CD4-positive, alpha-beta T cell treated with Interleukin-1 beta for 1 hour (primary cell): ENCODE results near the gene OPCML.

ENCODE experiments used
- DNase-seq, 2 donors: peaks; one replicate each; pipeline ENCODE4 v3.0.0-alpha.2; 2020 to 2022

Gene OPCML

DNA sequence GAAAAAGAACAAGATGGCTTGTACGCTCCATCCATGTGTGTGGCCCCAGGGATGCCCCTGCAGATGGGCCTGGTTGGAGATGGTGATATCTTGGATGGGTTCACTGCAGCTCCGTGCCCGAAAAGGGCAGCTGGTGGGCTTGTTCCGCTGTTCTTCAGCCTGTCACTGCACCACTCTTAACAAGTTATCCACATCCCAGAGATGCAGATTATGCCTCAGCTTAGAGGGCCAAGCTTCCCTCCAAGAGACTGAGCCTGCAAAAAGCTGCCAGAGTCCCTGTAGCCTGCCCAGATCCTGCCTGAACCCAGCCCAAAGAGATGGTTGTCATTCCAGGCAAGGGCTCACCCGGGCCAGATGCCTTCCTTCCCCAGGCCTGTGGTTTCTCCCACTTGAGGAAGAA lies 308.0 kb downstream of the OPCML start:
- no peak for DNase-seq

- DNase-seq: no peak
Measured at GRCh38 chr11:133222425-133223330, 309.6 kb downstream of the OPCML start.

DNA sequence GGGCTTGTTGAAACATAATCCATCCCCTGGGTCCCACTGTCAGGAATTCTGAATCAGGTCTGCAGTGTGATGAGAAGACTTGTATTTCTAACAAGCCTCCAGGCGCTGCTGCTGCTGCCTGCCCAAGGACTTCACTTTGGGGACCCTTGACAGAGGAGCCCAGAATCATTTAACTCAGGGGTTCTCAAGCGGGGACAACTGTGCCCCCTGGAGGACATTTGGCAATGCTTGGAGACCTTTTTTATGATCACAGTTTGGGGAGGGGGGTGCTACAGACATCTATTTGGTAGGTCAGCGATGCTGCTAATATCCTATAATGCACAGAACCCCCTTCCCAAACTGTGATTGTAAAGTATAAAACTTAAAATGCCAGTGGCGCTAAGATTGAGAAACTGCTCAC lies 312.8 kb downstream of the OPCML start:
- no peak for DNase-seq

- DNase-seq: no peak
Measured at GRCh38 chr11:133216813-133217212, 315.5 kb downstream of the OPCML start.

- DNase-seq: no peak
Measured at GRCh38 chr11:133215596-133216230, 316.6 kb downstream of the OPCML start.

DNA sequence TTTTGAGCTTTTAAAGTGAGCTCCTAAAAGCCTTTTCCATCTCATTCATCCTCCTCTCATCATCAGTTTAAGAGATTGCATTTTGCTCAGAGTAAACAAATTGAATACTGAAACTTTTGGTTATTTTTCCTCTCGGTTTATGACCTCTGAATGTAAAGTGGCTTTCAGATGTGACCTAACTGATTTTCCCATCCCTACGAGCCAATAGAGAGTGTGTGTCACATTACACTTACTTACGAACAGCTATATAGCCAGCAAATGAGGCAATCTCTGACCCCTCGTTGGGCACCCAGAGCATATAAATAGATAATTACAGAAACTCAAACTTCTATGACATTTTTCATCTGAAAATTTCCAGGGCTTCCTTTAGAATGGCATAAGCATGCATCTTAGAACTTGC lies 317.7 kb downstream of the OPCML start:
- DNase-seq: no peak

DNA sequence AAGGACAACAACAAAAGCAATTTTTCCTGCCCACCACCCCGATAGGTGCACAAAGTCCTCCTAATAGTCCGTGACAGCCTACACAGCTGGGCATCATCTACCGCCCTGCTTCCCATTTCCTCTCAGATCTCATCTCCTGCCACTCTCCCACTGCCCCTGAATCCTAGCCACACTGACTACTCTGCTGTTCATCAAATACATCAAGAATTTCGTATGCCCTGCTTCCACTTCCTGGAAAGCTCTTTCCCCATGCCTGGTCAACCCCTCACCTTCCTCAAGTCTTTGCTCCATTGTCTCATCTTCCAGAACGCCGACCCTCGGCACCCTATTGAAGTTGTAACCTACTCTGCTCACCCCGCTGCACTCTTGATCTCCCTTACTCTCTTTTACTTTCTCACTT lies 320.1 kb downstream of the OPCML start:
- no peak for DNase-seq

DNA sequence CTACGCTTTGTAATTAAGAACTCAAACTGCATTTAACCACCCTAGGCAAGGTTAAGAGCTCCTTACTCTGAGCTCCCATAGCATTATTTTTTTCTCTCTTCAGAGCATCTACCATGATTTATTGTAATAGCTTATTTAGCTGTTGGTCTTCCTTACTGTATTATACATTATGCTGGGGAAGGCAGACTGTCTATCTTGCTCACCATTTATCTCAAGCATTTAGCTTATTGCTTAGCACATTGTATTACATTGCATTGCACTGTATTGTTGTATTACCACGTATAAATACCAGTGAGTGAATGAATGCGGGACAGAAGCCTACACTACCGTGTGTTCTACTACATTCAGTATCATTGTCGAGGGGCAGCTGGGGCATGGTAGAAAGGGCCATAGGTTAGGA lies 324.3 kb downstream of the OPCML start:
- DNase-seq: no peak

- DNase-seq: no peak
Measured at GRCh38 chr11:133206313-133207005, 325.8 kb downstream of the OPCML start.

GRCh38 chr11:133204158-133204557 lies 328.1 kb downstream of the OPCML start:
- no peak for DNase-seq

DNA sequence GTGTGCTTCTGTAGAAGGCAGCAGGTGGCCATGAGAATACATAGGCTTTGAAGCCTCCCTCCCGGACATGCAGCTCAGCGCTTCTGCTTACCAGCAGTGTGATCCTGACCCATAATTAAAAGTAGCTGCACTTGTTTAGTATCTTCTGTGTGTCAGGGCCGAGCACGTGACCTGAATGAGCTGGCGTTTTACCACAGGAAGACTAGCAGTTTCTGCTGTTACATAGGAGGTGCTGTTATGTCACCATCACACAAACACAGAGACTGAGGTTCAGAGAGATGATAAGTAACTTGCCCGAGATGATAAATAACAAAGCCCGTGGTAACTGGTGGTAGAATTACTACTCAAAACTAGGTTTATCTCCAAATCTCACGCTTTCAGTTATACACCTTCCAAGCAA lies 329.5 kb downstream of the OPCML start:
- no peak for DNase-seq

- no peak for DNase-seq
Measured at GRCh38 chr11:133198438-133198837, 333.9 kb downstream of the OPCML start.

DNA sequence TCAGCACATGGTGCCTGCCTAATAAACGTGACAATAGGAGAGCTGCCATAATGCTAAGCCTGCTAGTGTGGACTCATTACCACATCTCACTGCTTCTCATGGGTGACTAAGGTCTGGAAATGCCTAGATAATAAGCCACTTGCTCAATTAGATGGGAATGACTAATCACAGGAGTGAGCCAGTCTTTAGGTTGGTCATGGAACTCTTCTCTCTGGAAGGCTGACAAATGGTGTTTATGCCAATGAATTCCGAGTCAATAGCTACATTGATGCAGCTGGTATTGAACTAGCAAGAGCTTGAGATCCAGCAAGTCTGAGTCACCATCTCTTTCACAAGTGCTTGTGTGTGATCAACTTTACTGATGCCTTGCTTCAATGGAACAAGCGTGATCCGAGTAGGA lies 334.9 kb downstream of the OPCML start:
- no peak for DNase-seq

- no peak for DNase-seq
Measured at GRCh38 chr11:133191931-133192330, 340.4 kb downstream of the OPCML start.

DNA sequence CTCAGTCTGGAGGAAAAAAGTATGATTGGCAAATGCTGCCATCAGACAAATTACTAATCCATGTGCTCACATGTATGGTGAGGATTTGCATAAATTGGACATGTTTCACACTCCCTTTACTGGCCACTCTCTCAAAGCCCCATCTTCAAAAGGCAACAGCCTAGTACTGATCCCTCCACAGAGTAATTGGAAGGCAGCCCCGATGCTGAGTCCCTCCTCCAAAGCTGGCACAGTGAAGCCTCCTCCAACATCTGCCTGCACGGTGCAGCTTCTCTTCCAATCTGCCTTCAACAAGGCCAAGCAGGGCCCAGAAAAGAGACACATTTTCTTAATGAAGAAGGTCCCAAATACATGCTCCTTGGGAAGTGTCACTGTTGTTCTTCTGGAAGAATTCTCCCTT lies 350.6 kb downstream of the OPCML start:
- DNase-seq: no peak

DNA sequence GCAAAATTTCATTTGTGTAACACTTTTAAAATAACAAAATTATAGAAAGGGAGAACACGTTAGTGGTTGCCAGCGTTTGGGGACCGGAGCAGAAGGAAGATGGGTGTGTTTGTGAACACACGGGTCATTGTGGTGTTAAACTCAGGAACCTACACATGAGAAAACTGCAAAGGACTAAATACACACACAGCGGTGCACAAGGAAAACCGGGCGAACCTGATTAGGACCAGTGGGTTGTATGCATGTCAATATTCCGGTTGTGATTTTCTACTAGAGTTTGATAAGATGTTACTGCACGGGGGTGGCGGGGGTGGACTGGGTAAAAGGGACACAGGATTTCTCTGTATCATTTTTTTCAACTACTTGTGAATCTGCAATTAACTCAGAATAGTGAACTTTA lies 351.2 kb downstream of the OPCML start:
- DNase-seq: no peak

DNA sequence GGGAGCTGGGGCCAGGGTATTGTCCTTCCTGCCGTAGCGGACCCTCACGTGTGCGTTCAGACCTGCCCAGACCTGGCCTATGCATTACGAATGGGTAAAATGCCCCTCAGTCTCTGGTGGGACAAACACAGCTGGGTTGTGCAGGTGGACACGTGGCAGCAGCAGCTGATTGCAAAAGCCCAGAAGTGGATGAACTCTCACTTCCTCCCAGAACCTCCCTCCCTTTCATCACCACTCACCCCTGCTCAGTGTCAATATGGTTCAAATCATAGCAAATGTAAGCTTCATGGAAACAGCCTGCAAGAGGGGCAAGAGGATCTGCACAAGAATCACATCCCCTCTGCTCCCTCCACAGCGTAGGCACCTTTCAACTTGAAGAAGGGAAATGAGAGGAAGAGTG lies 352.1 kb downstream of the OPCML start:
- no peak for DNase-seq

DNA sequence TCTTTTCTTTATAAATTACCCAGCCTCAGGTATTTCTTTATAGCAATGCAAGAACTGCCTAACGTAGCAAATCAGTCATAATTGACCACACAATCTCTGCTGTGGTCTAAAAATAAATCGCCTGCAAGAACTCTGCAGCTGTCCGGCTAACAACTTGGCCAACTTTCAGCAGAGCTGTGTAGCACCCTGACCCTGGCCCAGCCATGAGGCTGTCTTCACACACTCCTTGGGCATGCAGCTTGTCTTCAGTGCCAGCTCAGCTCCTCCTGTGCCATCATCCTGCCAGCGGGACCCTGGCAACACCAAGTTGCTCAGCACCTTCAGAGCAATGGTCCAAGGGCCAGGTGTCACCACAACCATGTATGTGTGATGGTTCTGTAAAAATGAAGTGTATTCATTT lies 355.6 kb downstream of the OPCML start:
- no peak for DNase-seq

DNA sequence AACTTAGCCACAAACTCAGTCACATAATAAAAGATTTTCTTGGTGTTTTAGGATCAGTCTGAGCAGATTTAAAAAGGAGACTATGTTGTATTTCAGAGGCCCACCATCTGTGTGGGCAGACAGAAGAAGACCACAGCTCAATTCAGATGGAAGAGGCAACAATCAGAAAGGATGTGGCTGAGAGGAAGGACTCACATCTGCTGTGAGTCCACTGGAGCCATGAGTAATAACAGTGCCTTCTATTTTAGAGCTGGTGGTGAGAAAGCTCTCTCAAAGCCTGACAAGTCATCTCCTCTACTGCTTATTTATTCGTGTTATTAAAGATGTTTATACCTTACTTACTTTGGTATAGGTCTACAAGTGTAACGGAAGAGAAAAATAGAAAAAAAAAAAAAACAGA lies 357.2 kb downstream of the OPCML start:
- no peak for DNase-seq

- no peak for DNase-seq
Measured at GRCh38 chr11:133173810-133174412, 358.4 kb downstream of the OPCML start.

- no peak for DNase-seq
Measured at GRCh38 chr11:133172349-133172748, 360.0 kb downstream of the OPCML start.

DNA sequence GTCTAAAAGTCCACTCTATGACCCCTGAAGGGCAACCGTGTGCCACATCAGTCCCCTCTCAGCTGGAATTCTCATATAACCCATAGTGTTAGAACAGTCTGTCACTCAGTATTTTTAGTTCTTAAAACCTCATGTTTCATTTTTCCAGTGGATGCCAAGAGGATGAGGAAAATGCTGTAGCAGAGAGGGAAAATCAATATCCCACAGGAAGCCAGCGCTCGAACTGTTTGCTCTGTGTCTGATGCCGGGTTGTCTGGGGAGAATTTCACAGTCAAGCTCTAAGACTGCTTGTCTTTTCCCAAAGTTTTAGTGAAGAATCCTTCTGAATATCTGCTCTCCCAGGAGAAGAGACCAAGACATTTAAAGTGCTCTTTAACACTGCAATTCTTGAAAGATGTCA lies 360.9 kb downstream of the OPCML start:
- DNase-seq: no peak

DNA sequence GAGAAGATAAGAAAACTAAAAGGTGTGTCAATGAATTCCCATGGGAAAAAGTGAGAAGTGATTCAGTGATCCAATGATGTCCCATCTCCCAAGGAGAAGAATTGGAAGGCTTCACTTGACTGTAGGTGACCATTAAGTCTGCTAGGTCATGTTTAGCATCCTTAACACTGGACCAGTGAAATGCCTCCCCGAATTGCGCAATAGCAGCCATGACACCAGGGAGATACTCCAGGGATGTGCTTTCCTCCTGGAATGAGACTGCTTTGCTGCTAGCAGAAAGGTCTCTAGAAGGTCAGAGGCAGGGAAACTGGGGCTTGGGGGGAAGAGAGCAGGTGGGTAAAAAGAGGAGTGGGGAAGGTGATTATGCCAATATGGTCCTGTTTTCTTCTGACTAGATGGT lies 364.3 kb downstream of the OPCML start:
- no peak for DNase-seq

GRCh38 chr11:133166662-133167061 lies 365.6 kb downstream of the OPCML start:
- no peak for DNase-seq
